HG02885 (cell line): ENCODE measurements around the gene CNST.
"Not testable (repeated sequence)": the region's sequence is repeated elsewhere in the genome, so short reads cannot be mapped to it uniquely, and the experiment has no call there.

Experiments used
- ATAC-seq: cut with Tn5 transposase; IDR thresholded peaks from one replicate; pipeline ENCODE4 v1.9.1; 2021; ENCODE audit warnings: mild to moderate bottlenecking; ENCODE audit not compliant: unreplicated experiment, poor library complexity

The CNST gene

DNA sequence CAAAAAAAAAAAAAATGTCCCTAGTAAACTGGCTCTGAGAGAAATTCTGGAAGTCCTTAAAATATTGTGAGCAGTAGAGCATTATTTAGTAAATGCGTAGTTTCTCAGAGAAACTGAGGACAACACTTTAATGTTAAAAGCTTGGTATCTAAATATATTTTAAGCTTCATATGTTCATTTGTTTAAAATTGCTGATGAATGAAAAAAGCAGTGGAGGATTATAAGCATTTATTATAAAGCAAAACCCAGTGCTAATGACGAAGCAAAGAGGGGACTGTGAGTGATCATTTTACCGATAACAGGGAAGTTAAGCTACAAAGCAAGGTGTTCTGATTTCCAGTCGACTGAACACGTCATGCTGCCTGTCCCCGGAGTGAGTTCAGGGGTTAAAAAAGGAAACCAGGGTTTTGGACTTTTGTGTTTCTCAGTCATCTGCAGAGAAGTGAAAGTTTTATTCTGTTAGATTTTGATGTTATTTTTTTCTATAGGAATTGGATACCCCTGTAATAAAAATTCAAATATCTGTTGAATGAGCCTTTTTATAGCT, 93.4 kb downstream of the CNST start:
- no peak for ATAC-seq

GRCh38 chr1:246661451-246661850, 95.2 kb downstream of the CNST start:
- no peak for ATAC-seq

- no peak for ATAC-seq
Measured at GRCh38 chr1:246667773-246668172, 101.5 kb downstream of the CNST start.

- ATAC-seq = no peak
Measured at GRCh38 chr1:246669659-246670058, 103.4 kb downstream of the CNST start.

DNA sequence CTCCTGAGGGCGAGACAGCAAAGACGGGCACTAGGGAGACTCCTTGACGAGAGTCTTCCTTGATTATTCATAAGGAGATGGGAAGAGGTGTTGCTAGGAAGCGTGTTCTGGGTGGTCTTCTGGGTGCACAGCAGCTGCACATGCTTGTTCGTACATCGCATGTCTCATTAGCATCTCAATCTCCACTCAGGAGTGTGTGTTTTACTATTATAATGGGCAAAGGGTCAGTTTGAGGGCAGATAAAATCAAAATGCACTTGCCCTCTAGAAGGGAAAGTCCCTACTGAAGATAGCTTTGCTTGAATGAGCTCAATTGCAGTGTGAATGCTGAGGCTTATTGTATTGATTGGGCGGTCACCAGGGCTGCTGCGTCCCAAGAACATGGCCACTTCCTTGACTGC, 107.8 kb downstream of the CNST start:
- no peak for ATAC-seq

- no peak for ATAC-seq
Measured at GRCh38 chr1:246677842-246678241, 111.6 kb downstream of the CNST start.

GRCh38 chr1:246678816-246679793, 112.8 kb downstream of the CNST start:
- no peak for ATAC-seq

DNA sequence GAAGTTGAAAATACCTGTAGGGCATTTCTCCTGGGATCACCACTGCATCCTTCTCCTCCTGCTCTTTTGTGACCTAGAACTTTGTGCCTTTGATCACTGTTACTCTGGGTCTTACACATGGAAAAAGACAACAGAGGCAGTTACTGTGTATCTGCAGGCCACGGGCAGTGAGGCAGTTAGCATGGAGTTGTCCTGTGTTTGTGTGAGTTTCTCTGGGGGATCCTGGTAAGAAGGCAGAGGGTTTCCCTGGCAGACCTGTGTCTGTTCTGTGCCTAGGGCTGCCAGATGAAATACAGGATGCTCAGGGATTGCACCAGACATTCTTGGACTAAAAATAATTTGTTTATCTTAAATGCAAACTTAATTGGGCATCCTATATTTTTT, 113.5 kb downstream of the CNST start:
- no peak for ATAC-seq

DNA sequence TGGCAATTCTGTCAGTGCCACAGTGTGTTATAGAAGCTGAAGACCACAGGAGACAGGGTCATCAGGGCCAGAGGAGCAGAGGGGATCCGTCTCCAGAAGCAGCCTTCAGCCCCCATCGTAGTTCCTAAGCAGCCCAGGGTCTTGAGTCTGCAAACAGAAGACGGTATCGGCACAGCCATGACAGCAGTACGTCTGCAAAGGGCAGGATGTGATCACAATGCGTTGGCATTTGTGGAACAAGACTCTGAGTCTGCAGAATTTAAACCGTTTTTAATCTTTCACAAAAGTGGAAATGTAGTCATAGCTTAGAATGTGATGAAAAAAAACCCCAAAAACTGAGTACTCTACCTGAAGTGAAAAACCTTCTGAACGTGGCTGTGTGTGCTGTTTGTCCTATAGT, 113.9 kb downstream of the CNST start:
- no peak for ATAC-seq

DNA sequence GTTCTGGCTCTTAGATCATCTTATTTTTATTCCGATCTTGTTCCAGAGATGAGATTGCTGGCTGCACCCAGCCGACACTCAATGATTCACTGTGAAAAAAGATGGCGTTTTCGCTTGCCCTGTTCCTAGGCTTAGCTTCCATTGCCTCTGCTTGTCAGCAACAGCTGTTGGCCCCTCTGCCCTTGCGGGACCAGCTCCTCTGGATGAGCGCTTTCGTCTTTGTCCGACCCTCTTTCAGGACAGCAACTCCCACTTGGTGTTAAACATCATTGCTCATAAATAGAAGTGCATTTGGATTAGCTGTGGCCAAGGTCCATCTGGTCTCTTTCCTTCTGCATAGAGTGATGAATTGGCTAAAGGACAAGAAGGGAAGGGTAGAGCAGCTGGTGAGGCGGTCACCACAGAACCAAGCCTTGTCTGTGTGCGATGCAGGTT, 114.5 kb downstream of the CNST start:
- no peak for ATAC-seq

- no peak for ATAC-seq
Measured at GRCh38 chr1:246681900-246682895, 115.9 kb downstream of the CNST start.

DNA sequence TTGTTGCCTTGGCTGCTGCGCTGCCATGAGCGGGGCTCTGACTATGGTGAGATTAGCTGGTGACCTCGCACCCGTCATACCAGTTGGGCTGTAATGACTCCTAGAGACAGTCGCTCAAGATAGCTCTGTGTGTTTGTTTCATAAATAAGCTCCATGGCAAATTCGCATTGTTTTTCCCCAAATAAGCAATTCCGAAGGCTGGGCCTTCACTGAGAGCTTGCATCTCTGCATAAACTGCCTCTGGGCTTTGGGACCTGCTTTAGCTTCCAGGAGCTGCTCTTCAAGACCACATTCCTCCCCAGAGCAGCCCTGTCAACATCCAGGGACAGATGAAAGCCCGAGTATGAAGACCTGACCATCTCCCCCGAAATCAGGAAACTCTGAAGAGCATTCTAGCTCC, 117.3 kb downstream of the CNST start:
- no peak for ATAC-seq

DNA sequence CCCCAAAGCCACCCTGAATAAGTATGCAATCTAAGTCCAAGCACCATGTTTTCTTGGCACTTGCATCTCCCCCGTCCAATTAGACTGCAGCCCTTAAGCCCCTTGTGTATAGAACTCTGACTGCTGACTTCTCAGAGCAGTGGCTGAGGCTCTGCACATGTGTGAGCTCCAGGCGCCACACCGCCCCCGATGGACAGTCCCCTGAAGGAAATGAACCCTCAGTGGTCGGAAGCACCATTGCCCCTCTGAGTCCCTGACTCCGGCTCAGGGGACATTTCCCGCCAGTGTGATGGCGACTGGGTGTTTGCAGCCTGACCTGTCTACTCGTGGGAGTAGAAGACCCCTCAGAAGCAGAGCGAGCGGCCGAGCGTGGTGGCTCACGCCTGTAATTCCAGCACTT, 120.7 kb downstream of the CNST start:
- ATAC-seq = no peak

GRCh38 chr1:246689409-246690008, 123.3 kb downstream of the CNST start:
- peak; percentile 99 for ATAC-seq

- ATAC-seq = no peak
Measured at GRCh38 chr1:246690100-246690499, 123.8 kb downstream of the CNST start.

DNA sequence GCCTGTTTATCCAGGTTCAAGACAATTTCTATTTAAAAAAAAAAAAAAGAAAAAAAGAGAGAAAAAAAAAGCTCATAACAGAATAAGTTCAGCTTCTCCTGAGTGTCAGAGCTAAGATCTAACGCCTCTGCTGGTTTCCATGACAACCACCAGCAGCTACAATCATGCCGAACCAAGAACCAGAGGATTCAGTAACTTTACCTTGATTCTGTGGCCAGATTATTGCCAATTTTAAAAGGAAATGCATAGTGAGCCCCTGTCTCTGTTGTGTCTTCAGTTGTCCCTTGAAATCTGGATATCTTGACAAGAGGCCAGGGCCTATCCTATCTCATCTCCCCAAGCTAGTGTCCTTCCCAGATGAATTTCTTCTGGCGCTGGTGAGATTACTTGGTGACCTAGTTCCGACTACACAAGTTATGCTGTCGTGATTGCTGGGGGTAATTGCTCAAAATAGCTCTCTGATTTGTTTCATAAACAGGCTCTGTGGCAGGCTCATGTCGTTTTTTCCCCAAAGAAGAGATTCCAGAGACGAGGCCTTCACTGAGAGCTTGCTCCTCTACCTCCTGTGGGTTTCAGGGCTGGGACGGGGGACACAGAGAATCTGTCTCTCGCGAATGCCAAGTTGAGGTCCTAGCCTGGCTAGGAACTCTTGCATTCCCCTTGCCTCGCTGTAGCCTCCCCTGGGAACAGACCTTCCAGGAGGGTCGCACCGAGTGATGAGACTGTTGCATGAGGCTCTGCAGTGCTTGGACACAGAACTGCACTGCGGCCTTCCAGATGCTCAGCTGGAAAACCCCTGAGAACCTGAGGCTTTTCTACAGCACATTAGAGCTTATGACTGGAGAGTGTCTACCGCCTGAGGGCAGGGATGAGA, 125.6 kb downstream of the CNST start:
- ATAC-seq = no peak

- not testable (repeated sequence) for ATAC-seq
Measured at GRCh38 chr1:246694213-246694895, 128.1 kb downstream of the CNST start.

DNA sequence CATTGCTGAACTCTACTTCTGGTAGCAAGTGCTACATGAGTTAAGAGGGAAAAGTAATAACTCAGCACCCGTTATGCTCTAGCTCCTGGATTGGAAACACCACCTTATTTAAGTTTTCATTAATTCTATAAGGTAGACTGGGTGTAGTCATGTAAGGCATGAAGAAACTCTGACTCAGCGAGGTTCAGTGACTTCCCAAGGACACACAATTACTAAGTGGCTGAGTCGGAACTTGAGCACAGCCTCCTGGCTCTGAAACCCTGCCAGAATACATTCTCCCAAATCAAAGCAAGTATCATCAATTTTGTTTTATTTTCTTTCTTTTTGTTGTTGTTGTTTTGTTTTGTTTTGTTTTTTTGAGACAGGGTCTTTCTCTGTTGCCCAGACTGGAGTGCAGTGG, 128.9 kb downstream of the CNST start:
- ATAC-seq = no peak

DNA sequence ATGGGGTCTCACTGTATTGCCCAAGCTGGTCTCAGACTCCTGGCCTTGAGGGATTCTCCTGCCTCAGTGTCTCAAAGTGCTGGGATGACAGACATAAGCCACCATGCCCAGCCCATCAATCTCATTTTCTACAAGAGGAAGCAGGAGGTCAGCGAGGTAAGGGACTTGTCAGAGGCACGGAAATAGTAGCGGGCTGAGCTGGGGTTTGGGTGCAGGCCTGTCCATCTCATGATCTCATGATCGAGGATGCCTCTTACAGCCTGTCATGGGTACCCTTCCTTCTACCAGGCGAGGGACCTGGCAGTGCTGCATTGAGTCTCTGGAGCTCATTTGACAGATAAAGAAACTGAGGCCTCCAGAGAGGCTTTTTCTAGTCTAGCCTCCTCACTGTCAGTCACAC, 129.4 kb downstream of the CNST start:
- ATAC-seq = no peak
